AML-193 (cell line): ENCODE results near the gene MTUS2.

ENCODE experiments used
- DNase-seq, 2 experiments: peaks; one replicate each; lab custom pipeline; 2025; lab: John Stamatoyannopoulos, UW

Gene MTUS2

GRCh38 chr13:29239653-29240525 is 419.8 kb downstream of the MTUS2 start:
- DNase-seq = no peak

GRCh38 chr13:29254626-29255370 is 434.7 kb downstream of the MTUS2 start:
- no peak for DNase-seq

GRCh38 chr13:29255567-29255966 is 435.4 kb downstream of the MTUS2 start:
- no peak for DNase-seq

- no peak for DNase-seq
Measured at GRCh38 chr13:29260684-29261083, 440.5 kb downstream of the MTUS2 start.

- peak in 1 of 2 experiments; percentile 2 for DNase-seq
Measured at GRCh38 chr13:29266261-29266660, 446.1 kb downstream of the MTUS2 start.

- no peak for DNase-seq
Measured at GRCh38 chr13:29266756-29267733, 446.9 kb downstream of the MTUS2 start.

GRCh38 chr13:29270271-29270985 is 450.3 kb downstream of the MTUS2 start:
- no peak for DNase-seq

GRCh38 chr13:29271606-29272005 is 451.5 kb downstream of the MTUS2 start:
- no peak for DNase-seq

- DNase-seq = no peak
Measured at GRCh38 chr13:29279356-29280254, 459.5 kb downstream of the MTUS2 start.

GRCh38 chr13:29281932-29282495 is 461.9 kb downstream of the MTUS2 start:
- no peak for DNase-seq

- no peak for DNase-seq
Measured at GRCh38 chr13:29284726-29285125, 464.6 kb downstream of the MTUS2 start.

GRCh38 chr13:29287237-29287636 is 467.1 kb downstream of the MTUS2 start:
- no peak for DNase-seq

- DNase-seq = no peak
Measured at GRCh38 chr13:29292045-29292444, 471.9 kb downstream of the MTUS2 start.

- no peak for DNase-seq
Measured at GRCh38 chr13:29294821-29295220, 474.7 kb downstream of the MTUS2 start.

- no peak for DNase-seq
Measured at GRCh38 chr13:29301027-29301426, 480.9 kb downstream of the MTUS2 start.

GRCh38 chr13:29304148-29304547 is 484.0 kb downstream of the MTUS2 start:
- DNase-seq = no peak

GRCh38 chr13:29310806-29311205 is 490.7 kb downstream of the MTUS2 start:
- DNase-seq = no peak

- DNase-seq = no peak
Measured at GRCh38 chr13:29315847-29316246, 495.7 kb downstream of the MTUS2 start.

- DNase-seq = no peak
Measured at GRCh38 chr13:29317828-29318227, 497.7 kb downstream of the MTUS2 start.

GRCh38 chr13:29318741-29319140 is 498.6 kb downstream of the MTUS2 start:
- no peak for DNase-seq
